ENCODE data around the gene SORL1.

Gene SORL1

GRCh38 chr11:121427400-121427744, 24.7 kb upstream of the SORL1 start:
- H3K4me3 ChIP-seq (replicated peaks in 1 of 2; ENCODE audit: low read depth in 2 of 2, low read length in 2 of 2) = no peak overlapping the region
- no peak for TF ChIP-seq CTCF (IDR thresholded peaks at IDR 0.05; ENCODE audit: low read depth, low read length)
- DNase-seq (ENCODE audit: low read depth in 2 of 2) = no peak

- TF ChIP-seq CTCF (IDR thresholded peaks at IDR 0.05; ENCODE audit: low read depth, low read length) = no peak
- DNase-seq (ENCODE audit: low read depth in 2 of 2) = no peak
- no peak overlapping the region for H3K4me3 ChIP-seq (replicated peaks in 1 of 2; ENCODE audit: low read depth in 2 of 2, low read length in 2 of 2)
Measured at GRCh38 chr11:121429556-121429955, 22.6 kb upstream of the SORL1 start.

- H3K4me3 ChIP-seq (replicated peaks in 1 of 2; ENCODE audit: low read depth in 2 of 2, low read length in 2 of 2) = no peak overlapping the region
- no peak for TF ChIP-seq CTCF (IDR thresholded peaks at IDR 0.05; ENCODE audit: low read depth, low read length)
- no peak for DNase-seq (ENCODE audit: low read depth in 2 of 2)
Measured at GRCh38 chr11:121431820-121432526, 20.1 kb upstream of the SORL1 start.

- no peak for TF ChIP-seq CTCF (IDR thresholded peaks at IDR 0.05; ENCODE audit: low read depth, low read length)
- H3K4me3 ChIP-seq (replicated peaks in 1 of 2; ENCODE audit: low read depth in 2 of 2, low read length in 2 of 2) = no peak overlapping the region
- no peak for DNase-seq (ENCODE audit: low read depth in 2 of 2)
Measured at GRCh38 chr11:121435132-121435531, 17.0 kb upstream of the SORL1 start.

- DNase-seq (ENCODE audit: low read depth in 2 of 2) = no peak
- no peak overlapping the region for H3K4me3 ChIP-seq (replicated peaks in 1 of 2; ENCODE audit: low read depth in 2 of 2, low read length in 2 of 2)
- no peak for TF ChIP-seq CTCF (IDR thresholded peaks at IDR 0.05; ENCODE audit: low read depth, low read length)
Measured at GRCh38 chr11:121435551-121436511, 16.3 kb upstream of the SORL1 start.

GRCh38 chr11:121437018-121437685, 15.0 kb upstream of the SORL1 start:
- no peak for TF ChIP-seq CTCF (IDR thresholded peaks at IDR 0.05; ENCODE audit: low read depth, low read length)
- DNase-seq (ENCODE audit: low read depth in 2 of 2) = peak; percentile 51 to 54
- no peak overlapping the region for H3K4me3 ChIP-seq (replicated peaks in 1 of 2; ENCODE audit: low read depth in 2 of 2, low read length in 2 of 2)

All from cardiac fibroblast (primary cell).